HEK293 (cell line): Measurements from ENCODE around the gene SPATS1.

Experiments
- TF ChIP-seq, protein P1 (sequence below): fragments of 450-650 bp; formaldehyde crosslinking; IDR thresholded peaks from 2 replicates; pipeline ENCODE4 v1.5.1; 2016; ENCODE audit warnings: missing biosample characterization, missing genetic modification characterization
- TF ChIP-seq, protein P2 (sequence below): fragments of 450-650 bp; formaldehyde crosslinking; IDR thresholded peaks from 2 replicates; pipeline ENCODE4 v1.5.1; 2017; ENCODE audit warnings: missing biosample characterization, missing genetic modification characterization

DNA sequence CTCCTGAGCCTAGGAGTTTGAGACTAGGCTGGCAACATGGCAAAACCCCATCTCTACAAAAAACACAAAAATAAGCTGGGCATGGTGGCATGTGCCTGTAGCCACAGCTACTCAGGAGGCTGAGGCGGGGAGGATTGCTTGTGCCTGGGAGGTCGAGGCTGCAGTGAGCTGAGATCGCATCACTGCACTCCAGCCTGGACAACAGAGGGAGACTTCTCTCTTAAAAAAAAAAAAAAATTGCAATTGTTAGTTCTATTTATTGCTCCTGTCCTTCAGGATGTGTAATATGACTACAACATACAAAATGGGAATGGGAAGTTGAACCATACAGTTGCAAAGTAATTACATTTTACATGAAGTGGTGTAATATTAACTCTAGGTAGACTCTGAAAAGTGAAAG lies 21.2 kb upstream of the SPATS1 start:
- TF ChIP-seq, protein P1, sequence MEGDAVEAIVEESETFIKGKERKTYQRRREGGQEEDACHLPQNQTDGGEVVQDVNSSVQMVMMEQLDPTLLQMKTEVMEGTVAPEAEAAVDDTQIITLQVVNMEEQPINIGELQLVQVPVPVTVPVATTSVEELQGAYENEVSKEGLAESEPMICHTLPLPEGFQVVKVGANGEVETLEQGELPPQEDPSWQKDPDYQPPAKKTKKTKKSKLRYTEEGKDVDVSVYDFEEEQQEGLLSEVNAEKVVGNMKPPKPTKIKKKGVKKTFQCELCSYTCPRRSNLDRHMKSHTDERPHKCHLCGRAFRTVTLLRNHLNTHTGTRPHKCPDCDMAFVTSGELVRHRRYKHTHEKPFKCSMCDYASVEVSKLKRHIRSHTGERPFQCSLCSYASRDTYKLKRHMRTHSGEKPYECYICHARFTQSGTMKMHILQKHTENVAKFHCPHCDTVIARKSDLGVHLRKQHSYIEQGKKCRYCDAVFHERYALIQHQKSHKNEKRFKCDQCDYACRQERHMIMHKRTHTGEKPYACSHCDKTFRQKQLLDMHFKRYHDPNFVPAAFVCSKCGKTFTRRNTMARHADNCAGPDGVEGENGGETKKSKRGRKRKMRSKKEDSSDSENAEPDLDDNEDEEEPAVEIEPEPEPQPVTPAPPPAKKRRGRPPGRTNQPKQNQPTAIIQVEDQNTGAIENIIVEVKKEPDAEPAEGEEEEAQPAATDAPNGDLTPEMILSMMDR (tag by site-specific recombination): no peak
- TF ChIP-seq, protein P2, sequence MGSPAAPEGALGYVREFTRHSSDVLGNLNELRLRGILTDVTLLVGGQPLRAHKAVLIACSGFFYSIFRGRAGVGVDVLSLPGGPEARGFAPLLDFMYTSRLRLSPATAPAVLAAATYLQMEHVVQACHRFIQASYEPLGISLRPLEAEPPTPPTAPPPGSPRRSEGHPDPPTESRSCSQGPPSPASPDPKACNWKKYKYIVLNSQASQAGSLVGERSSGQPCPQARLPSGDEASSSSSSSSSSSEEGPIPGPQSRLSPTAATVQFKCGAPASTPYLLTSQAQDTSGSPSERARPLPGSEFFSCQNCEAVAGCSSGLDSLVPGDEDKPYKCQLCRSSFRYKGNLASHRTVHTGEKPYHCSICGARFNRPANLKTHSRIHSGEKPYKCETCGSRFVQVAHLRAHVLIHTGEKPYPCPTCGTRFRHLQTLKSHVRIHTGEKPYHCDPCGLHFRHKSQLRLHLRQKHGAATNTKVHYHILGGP: no peak
